GM18951 (cell line): Measurements from ENCODE around the gene GALNT10.

Experiments
- POLR2A ChIP-seq: IDR thresholded peaks from 4 replicates; pipeline ENCODE4 v1.6.1; 2011; ENCODE audit warnings: mild to moderate bottlenecking; ENCODE audit not compliant: insufficient read length, insufficient read depth; ENCODE audit errors: extremely low read depth
- in situ Hi-C: fragments of 300-500 bp; cut with MboI; formaldehyde crosslinking; loops from one replicate; pipeline ENCODE4 v1.12.0; 2022; ENCODE audit warnings: low sequenced_read_pairs, mixed read lengths, inconsistent platforms; ENCODE audit not compliant: unreplicated experiment

GALNT10 gene

DNA sequence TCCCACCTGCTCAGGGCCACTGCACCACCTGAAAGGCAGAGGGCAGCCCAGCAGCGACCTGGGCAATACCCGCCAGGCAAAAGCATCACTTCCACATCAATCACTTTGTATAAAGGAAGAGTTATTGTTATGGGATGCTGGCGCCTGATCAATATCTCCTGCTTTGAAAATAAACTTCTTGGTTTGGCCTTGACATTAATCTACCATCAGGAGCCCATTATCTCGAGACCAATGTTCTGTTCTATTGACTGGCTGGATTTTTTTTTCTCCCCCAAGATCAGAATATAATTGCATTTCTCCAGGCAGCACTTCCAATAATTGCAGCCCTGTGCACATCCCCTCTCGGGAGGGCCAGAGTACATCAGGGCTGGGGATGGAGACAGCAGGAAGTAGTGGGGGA lies 210.8 kb downstream of the GALNT10 start:
- TF ChIP-seq POLR2A = no peak
- in situ Hi-C loops = loop anchor here (10.0 kb wide), 1 partner anchor 207 kb away; the partner anchor contains the start of gene GALNT10

DNA sequence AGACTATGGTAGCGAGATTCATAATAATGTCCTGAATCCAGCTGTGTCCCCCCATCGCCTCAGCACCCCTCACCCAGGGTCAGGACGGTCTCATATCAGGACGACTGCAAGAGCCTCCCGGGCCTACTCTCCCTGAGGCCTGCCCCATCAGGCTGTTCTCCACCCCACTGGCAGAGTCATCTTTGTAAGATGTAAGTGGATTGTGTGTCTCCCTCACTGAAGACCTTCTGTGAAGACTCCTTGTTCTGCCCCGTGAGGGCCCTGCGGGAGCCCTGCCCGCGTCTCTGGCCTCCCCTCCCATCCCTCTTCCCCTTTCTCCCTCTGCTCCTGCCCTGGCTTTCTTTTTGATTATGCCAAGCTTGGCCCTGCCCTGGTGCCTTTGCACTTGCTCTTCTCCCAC lies 211.4 kb downstream of the GALNT10 start:
- in situ Hi-C loops = loop anchor here (10.0 kb wide), 1 partner anchor 207 kb away; the partner anchor contains the start of gene GALNT10
- TF ChIP-seq POLR2A = no peak

DNA sequence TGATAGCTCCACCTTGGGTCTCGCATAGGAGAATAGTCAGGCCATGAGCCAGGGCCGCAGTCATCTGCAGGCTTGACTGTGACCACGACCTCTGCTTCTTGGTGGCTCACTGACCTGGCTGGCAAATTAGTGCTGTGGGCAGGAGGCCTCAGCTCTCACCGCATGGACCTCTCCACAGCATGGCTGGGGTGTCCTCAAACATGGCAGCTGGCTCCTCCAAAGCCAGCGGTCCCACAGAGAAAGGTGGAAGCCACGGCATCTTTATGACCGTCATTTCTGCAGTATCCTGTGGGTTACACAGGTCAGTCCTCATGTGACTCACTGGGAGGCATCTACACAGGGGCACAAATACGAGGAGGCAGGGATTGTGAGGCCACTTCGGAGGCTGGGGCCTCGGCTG lies 212.1 kb downstream of the GALNT10 start:
- TF ChIP-seq POLR2A = no peak
- in situ Hi-C loops = loop anchor here (10.0 kb wide), 1 partner anchor 208 kb away; the partner anchor contains the start of gene GALNT10

DNA sequence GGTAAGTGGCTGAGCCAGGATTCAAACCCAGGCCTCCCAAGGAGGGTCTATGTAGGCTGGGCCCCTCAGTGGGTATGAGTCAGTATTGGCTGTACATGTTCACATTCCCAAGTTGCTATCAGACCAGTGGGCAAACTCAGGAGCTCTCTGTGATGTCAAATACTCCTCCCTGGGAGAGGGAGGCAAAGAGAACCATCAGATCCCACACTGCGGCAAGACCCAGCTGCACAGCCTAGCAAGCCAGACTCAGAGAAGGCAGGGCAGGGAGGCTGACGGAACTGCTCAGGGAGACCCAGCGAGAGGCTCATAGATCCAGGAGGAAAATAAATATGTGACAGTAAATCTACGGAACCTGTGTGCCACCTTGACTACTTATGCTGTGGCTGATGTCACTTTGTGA lies 212.7 kb downstream of the GALNT10 start:
- in situ Hi-C loops = loop anchor here (10.0 kb wide), 1 partner anchor 208 kb away; the partner anchor contains the start of gene GALNT10

DNA sequence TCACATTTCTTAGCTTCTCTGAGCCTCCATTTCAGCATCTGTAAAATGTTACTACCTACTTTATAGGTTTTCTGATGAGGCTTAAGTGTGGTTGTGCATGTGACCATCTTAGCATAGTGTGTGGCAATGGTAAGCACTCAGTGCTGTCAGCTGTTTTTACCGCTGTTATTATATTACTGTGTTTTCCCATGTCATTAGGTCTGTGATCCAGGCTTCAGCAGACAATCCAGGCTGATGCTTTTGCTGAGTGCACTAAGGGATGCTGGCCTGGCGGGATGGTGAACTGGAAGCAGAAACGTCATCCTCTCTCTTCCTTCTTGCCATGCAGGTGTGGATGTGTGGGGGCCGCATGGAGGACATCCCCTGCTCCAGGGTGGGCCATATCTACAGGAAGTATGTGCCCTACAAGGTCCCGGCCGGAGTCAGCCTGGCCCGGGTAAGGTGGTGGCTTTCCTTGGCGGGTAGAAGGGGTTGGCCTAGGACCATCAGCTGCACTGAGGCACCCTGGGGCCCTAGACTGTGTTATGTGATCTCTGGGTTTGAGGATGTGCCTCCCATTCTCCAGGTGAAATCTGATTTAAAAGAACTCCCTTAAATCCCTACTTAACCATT lies 213.3 kb downstream of the GALNT10 start:
- in situ Hi-C loops = loop anchor here (10.0 kb wide), 1 partner anchor 209 kb away; the partner anchor contains the start of gene GALNT10
- no peak for TF ChIP-seq POLR2A

More for the DNA sequence above, 212.7 kb downstream of the GALNT10 start:
- TF ChIP-seq POLR2A = no peak

DNA sequence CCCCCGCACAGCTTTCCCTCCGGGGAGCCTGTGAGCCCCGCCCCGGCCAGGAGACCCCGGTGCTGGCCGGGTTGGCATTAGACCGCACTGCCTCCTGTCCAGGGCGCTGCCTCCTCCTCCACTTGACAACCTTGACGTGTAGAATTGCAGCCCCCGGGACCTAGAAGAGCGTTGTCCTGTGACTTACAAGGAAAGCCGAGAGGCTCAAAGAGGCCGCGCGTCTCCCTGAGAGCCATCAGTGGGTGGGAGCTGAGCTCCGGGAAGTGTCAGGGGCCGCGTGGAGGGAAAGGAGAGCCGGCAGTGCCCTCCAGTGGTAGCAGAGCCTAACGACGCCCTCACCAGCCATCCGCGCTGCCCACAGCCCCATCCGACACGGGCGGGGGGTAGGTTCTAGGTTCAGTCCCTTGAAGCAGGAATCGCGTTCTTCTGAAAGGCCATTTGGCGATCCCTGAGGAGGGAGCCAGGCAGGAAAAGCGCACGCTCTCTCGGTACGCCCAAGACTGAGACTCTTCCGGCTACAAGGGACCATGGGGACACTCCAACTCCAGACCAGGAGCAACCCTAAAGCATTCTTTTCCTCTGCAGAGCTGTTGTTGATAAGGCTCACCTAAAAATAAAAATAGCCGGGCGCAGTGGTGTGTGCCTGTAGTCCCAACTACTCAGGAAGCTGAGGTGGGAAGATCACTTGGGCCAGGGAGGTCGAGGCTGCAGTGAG lies 214.7 kb downstream of the GALNT10 start:
- TF ChIP-seq POLR2A = no peak
- in situ Hi-C loops = loop anchor here (10.0 kb wide), 1 partner anchor 210 kb away; the partner anchor contains the start of gene GALNT10

DNA sequence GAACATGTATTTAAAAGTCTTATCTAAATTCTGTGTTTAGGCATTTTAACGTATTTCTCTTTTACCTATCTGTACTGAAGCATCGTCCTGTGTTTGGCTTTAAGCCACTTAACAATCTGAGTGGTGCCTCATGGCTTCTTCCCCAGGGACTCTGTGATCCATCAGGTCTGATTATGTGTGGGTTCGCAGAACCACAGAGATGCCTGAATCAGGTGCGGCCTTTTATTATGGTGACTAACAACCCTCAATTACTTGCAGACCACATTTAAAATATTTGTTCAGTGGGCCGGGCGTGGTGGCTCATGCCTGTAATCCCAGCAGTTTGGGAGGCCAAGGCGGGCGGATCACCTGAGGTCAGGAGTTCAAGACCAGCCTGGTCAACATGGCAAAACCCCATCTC lies 215.7 kb downstream of the GALNT10 start:
- in situ Hi-C loops = loop anchor here (10.0 kb wide), 1 partner anchor 211 kb away; the partner anchor contains the start of gene GALNT10

DNA sequence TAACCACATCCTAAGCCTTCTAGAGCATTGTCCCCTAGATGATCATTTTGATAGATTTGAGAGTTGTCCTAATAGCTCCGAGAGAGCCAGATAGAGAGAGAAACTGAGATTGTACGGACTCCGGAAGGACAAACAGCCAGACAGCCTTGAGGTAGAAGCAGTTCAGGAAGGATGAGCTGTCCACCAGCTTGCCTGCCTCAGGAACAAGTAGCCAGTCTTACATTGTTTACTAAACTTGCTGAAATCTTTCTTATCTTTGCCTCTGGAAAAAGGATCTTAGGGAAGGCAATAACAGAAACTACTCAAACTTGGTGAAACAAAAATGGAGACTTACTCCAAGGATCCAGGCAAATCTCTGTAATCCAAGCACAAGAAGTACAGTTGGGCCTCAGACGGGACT lies 216.3 kb downstream of the GALNT10 start:
- in situ Hi-C loops = loop anchor here (10.0 kb wide), 1 partner anchor 212 kb away; the partner anchor contains the start of gene GALNT10
- no peak for TF ChIP-seq POLR2A

More for the DNA sequence above, 215.7 kb downstream of the GALNT10 start:
- no peak for TF ChIP-seq POLR2A

DNA sequence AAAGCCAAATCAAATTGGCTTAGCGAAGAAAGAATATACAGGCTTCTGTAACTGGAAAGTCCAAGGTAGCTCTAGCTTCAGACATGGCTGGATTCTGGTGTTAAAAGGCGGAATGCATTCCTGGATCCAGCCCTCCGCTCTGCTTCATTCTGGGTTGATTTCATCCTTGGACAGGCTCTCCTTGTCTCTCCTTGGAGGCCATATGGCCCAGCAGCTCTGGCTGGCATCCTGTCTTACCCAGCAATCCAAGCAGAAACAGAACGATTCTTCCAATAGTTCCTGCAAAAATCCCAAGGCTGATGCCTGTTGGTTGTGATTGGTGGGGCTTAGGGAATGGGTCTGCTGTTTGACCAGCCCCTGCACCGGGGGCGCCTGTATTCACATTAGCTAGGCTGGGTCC lies 218.3 kb downstream of the GALNT10 start:
- no peak for TF ChIP-seq POLR2A
- in situ Hi-C loops = loop anchor here (10.0 kb wide), 1 partner anchor 214 kb away; the partner anchor contains the start of gene GALNT10

DNA sequence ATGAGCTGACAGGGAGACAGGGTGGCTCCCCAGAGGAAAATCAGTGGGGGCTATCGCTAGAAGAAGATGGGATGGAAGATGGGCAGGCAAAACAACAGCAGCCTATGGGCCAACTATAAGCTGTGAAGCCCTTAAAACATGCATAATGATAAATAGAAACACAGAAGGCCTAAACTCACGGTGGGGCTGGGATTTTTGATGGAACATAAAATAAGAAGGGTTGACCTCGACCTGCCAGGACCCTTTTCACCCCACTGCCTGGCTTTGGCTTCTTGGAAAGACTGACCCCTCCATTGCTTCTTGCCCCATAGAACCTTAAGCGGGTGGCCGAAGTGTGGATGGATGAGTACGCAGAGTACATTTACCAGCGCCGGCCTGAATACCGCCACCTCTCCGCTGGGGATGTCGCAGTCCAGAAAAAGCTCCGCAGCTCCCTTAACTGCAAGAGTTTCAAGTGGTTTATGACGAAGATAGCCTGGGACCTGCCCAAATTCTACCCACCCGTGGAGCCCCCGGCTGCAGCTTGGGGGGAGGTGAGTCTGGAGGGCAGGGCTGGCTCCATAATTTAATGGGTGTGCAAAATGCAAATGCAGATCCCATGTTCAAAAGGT lies 218.8 kb downstream of the GALNT10 start:
- in situ Hi-C loops = loop anchor here (10.0 kb wide), 1 partner anchor 215 kb away; the partner anchor contains the start of gene GALNT10
- no peak for TF ChIP-seq POLR2A

DNA sequence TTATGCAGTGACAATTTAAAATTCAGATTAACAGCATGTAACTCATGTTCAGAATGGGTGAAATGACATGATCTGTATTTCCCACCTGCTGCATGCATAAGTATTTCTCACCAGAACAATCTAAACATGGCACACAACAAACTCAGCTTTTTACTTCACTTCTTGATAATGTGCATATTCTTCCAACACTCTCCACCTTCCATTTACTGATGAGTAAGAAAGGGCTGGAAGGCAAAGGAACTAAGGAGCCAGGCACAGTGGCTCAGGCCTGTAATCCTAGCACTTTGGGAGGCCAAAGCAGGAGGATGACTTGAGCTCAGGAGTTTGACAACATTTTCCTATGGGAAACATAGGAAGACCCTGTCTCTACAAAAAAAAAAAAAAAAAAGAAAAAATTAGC lies 219.5 kb downstream of the GALNT10 start:
- in situ Hi-C loops = loop anchor here (5.0 kb wide), 1 partner anchor 333 kb away; no protein-coding TSS in a partner anchor
- TF ChIP-seq POLR2A = no peak

DNA sequence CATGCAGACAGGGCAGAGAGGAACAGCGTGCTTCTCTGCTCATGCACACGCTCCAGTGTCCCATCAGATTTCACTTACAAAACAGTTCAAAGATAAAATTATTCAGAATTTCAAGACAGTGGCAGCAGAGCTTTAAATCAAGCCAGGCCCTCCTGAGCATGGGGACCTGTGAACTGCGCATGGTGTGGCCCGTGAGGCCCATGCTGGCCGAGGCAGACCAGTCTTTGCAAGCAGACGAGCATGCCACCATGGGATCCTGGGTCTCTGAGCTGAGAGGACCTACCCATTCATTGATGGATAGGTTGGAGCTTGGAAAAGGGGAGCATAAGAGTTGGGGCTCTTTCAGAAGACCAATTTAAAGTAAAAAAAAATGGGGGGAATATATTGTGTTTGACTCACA lies 220.3 kb downstream of the GALNT10 start:
- TF ChIP-seq POLR2A = no peak
- in situ Hi-C loops = loop anchor here (5.0 kb wide), 1 partner anchor 333 kb away; no protein-coding TSS in a partner anchor

DNA sequence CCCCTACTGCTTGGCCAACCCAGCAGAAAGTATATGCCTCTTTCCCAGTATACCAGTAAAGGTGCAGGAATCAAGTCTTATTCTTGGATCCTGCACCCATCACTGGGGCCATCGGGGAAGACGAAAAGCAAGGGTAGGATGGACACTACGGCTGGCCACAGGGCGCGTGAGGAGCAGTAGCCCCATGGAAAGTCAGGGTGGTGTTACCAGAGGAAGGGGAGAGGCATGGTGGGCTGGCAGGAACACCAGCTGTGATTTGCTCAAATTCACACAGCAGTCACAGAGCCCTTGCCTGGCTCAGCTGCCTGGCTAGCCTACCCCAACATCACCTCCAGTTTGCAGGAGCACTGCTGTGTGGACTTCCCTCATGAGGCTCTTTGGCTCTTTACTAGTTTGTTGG lies 220.8 kb downstream of the GALNT10 start:
- in situ Hi-C loops = loop anchor here (5.0 kb wide), 1 partner anchor 334 kb away; no protein-coding TSS in a partner anchor
- TF ChIP-seq POLR2A = no peak
